Colonic mucosa (tissue), 4 donors: ENCODE results near the gene TMEM51. TPM values are rescaled to one million over a fixed set of nuclear protein-coding genes. Genes with fewer than 3 reads are reported as not detected.

ENCODE experiments used
- DNase-seq: peaks from one replicate; pipeline ENCODE4 v3.0.0-alpha.2; 2020
- H3K27ac ChIP-seq: fragments of 200-600 bp; one replicate; pipeline ENCODE4 v1.8.0; 2021
- H3K27me3 ChIP-seq: fragments of 200-600 bp; one replicate; pipeline ENCODE4 v1.8.0; 2021
- H3K36me3 ChIP-seq: fragments of 200-600 bp; one replicate; pipeline ENCODE4 v1.8.0; 2021
- H3K4me1 ChIP-seq: fragments of 200-600 bp; one replicate; pipeline ENCODE4 v1.8.0; 2021; ENCODE audit warnings: mild to moderate bottlenecking
- H3K4me3 ChIP-seq: fragments of 200-600 bp; one replicate; pipeline ENCODE4 v1.8.0; 2021
- H3K9ac ChIP-seq, 2 donors: one replicate each; pipeline ENCODE4 v1.7.0; 2013; ENCODE audit warnings: control low read depth in 2 of 2, low read depth in 2 of 2, low read length in 2 of 2
- H3K9me3 ChIP-seq: fragments of 200-600 bp; one replicate; pipeline ENCODE4 v1.8.0; 2021
- intact Hi-C: fragments of 100-400 bp; cut with DNase I; formaldehyde crosslinking; loops from one replicate; pipeline ENCODE4 v1.14.1; 2022
- total RNA-seq, 2 donors: library from RNA; stranded (reverse); fragmentation: NEBNext Ultra II Directional in 1 of 2; extraction: Animal tissue kit (Norgen Biotek cat#: 25700) in 1 of 2; gene quantifications; one replicate each; pipeline ENCODE4 v1.2.1, GENCODE V29; 2021
- TF ChIP-seq, protein P1 (sequence below): fragments of 200-600 bp; IDR thresholded peaks from one replicate; pipeline ENCODE4 v1.8.0; 2022; ENCODE audit warnings: antibody characterized with exemption, mild to moderate bottlenecking
- donor health status: healthy.
- donor health status: DM: no; HTN: no; CAD: no.
- donor health status: DM: no; HTN: no; CAD: no.

TMEM51 gene
- total RNA-seq, 2 donors from 2014 or later, result 21.3 to 28.6 TPM

DNA sequence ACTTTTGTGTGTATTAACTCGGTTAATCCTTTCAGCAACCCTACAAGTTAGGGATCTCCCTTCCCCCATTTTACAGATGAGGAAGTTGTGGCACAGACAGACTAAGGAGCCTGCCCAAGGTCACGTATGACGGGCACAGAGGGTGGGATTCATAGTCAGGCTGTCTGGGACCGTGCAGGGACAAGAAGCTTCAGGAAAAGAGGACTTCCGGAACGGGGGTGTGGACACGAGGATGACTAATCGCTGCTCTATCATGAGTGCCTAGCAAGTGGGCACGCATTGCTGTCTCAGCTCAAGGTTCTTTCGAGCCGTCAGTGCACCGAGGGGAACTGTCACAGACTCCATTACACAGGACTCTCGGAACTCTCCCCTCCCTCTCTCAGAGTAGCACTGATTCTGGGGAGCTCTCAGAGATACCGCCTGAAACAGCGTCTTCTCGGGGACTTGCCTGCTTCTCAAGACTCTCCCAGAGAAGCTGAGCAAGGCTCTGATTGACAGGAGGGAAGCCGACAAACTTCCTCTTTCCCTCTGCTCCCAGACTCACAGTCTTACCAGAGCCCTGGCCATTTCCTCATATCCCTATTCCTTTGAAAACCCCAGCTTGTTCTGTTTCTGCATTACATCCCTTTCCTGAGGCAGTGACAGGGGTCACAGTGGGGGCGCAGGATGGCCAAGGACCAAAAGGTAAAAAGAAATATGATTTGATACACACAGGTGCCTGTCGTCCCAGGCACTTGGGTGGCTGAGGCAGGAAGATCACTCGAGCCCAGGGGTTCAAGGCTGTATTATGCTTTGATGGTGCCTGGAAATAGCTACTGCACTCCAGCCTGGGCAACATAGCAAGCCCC lies 107.8 kb downstream of the TMEM51 start:
- Histone ChIP-seq H3K36me3 (no peaks in the 10 kb centered on the region), H3K27ac (peak overlapping the region; percentile 45), H3K4me3 (no peak overlapping the region), H3K27me3 (no peaks in the 10 kb centered on the region), H3K4me1 (no peaks in the 10 kb centered on the region), H3K9ac (peak overlapping the region in 1 of 2 donors; percentile 49), H3K9me3 (no peaks in the 10 kb centered on the region)
- TF ChIP-seq, protein P1, sequence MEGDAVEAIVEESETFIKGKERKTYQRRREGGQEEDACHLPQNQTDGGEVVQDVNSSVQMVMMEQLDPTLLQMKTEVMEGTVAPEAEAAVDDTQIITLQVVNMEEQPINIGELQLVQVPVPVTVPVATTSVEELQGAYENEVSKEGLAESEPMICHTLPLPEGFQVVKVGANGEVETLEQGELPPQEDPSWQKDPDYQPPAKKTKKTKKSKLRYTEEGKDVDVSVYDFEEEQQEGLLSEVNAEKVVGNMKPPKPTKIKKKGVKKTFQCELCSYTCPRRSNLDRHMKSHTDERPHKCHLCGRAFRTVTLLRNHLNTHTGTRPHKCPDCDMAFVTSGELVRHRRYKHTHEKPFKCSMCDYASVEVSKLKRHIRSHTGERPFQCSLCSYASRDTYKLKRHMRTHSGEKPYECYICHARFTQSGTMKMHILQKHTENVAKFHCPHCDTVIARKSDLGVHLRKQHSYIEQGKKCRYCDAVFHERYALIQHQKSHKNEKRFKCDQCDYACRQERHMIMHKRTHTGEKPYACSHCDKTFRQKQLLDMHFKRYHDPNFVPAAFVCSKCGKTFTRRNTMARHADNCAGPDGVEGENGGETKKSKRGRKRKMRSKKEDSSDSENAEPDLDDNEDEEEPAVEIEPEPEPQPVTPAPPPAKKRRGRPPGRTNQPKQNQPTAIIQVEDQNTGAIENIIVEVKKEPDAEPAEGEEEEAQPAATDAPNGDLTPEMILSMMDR, result no peak
- peak; percentile 53 for DNase-seq
- intact Hi-C loops, result loop anchor here (5.0 kb wide), 1 partner anchor 854 kb away; no protein-coding TSS in a partner anchor

DNA sequence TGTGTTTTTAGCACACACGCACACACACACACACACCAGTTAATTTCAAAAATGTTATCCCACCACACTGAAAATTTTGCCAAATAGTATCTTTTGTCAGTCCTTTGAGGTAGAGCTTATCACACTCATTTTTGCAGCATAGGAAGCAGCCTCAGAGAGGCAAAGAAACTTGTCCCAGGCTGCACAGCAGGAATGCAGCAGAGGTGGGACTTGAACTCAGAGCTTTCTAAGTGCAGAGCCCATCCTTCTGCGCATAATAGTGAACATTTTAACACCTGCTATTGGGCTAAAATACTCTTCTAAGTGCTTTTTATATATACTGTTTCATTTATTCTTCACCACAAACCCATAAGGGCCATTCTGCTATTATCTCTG lies 108.4 kb downstream of the TMEM51 start:
- Histone ChIP-seq H3K9ac (peak overlapping the region in 1 of 2 donors; percentile 49), H3K4me3 (no peak overlapping the region), H3K9me3 (no peaks in the 10 kb centered on the region), H3K36me3 (no peaks in the 10 kb centered on the region), H3K27me3 (no peaks in the 10 kb centered on the region), H3K4me1 (no peaks in the 10 kb centered on the region), H3K27ac (peak overlapping the region; percentile 45)
- no peak for DNase-seq
- TF ChIP-seq, protein P1, result no peak
- intact Hi-C loops, result loop anchor here (5.0 kb wide), 1 partner anchor 855 kb away; no protein-coding TSS in a partner anchor

DNA sequence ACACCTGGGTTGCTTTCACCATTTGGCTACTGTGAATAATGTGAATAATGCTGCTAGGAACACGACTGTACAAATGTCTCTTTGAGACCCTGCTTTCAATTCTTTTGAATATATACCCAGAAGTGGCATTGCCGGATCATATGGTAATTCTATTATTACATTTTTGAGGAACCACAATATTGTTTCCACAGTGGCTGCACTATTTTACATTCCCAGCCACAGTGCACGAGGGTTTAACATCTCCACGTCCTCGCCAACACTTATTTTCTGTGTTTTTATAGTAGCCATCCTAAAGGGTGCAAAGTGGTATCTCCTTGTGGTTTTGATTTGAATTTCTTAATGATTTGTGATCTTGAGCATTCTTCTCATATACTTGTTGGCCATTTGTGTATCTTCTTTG lies 109.2 kb downstream of the TMEM51 start:
- H3K4me3 ChIP-seq, result no peak overlapping the region
- no peak overlapping the region for H3K9ac ChIP-seq
- no peaks in the 10 kb centered on the region for H3K36me3 ChIP-seq
- H3K9me3 ChIP-seq, result no peaks in the 10 kb centered on the region
- no peaks in the 10 kb centered on the region for H3K27me3 ChIP-seq
- intact Hi-C loops, result loop anchor here (5.0 kb wide), 1 partner anchor 855 kb away; no protein-coding TSS in a partner anchor
- H3K4me1 ChIP-seq, result no peaks in the 10 kb centered on the region
- TF ChIP-seq, protein P1, result no peak
- DNase-seq, result no peak
- no peak overlapping the region for H3K27ac ChIP-seq

DNA sequence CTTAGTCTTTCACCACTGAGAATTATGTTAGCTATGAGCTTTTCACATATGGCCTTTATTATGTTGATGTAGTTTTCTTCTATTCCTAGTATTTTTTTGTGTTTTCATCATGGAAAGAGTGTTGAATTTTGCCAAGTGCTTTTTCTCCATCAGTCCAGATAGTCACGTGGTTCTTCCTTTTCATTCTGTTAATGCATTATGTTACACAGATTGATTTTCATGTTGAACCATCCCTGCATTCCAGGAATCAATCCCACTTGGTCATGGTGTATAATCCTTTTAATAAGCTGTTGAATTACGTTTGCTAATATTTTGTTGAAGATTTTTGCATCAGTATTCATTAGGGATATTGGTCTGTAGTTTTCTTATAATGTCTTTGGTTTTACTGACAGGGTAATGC lies 111.2 kb downstream of the TMEM51 start:
- Histone ChIP-seq H3K9ac (no peak overlapping the region), H3K9me3 (no peaks in the 10 kb centered on the region), H3K27me3 (no peaks in the 10 kb centered on the region), H3K36me3 (no peaks in the 10 kb centered on the region), H3K4me1 (no peaks in the 10 kb centered on the region), H3K27ac (no peak overlapping the region), H3K4me3 (no peak overlapping the region)
- intact Hi-C loops, result loop anchor here (5.0 kb wide), 1 partner anchor 857 kb away; no protein-coding TSS in a partner anchor
- no peak for DNase-seq
- TF ChIP-seq, protein P1, result no peak

Other genes with a start within 250 kb of the TMEM51 start
- gene FHAD1, start 93.5 kb downstream of the TMEM51 start, total RNA-seq, result 1 to 10 TPM; 1.5 to 1.8 TPM